ENCODE results near the gene IFITM1.

DNA sequence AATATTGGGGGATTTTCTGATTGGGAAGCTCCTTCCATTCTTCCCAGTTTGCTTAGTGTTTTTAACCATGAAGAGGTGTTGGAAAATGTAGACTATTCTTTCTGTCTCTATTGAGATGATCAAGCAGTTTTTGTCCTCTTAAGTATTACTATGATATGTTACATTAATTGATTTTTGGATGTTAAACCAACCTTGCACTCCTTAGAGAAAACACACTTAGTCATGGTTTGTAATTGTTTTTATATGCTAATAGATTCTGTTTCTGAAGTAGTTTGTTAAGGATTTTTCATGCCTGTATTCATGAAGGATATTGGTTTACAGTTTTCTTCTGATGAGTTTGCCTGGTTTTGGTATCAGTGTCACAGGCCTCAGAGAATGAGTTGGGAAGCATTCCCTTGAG lies 37.6 kb upstream of the IFITM1 start:
- TF ChIP-seq, protein P1, sequence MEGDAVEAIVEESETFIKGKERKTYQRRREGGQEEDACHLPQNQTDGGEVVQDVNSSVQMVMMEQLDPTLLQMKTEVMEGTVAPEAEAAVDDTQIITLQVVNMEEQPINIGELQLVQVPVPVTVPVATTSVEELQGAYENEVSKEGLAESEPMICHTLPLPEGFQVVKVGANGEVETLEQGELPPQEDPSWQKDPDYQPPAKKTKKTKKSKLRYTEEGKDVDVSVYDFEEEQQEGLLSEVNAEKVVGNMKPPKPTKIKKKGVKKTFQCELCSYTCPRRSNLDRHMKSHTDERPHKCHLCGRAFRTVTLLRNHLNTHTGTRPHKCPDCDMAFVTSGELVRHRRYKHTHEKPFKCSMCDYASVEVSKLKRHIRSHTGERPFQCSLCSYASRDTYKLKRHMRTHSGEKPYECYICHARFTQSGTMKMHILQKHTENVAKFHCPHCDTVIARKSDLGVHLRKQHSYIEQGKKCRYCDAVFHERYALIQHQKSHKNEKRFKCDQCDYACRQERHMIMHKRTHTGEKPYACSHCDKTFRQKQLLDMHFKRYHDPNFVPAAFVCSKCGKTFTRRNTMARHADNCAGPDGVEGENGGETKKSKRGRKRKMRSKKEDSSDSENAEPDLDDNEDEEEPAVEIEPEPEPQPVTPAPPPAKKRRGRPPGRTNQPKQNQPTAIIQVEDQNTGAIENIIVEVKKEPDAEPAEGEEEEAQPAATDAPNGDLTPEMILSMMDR (IDR thresholded peaks at IDR 0.05 in 4 of 5, conservative IDR thresholded peaks at IDR 0.05 in 1 of 5) = no peak
- no peak for TF ChIP-seq POLR2A (IDR thresholded peaks at IDR 0.05)

Measured in gastrocnemius medialis (tissue), 4 donors.